ENCODE results near the gene ANXA8.
"Not testable (repeated sequence)": the region's sequence is repeated elsewhere in the genome, so short reads cannot be mapped to it uniquely, and the experiment has no call there.

The ANXA8 gene, protein sequence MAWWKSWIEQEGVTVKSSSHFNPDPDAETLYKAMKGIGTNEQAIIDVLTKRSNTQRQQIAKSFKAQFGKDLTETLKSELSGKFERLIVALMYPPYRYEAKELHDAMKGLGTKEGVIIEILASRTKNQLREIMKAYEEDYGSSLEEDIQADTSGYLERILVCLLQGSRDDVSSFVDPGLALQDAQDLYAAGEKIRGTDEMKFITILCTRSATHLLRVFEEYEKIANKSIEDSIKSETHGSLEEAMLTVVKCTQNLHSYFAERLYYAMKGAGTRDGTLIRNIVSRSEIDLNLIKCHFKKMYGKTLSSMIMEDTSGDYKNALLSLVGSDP

DNA sequence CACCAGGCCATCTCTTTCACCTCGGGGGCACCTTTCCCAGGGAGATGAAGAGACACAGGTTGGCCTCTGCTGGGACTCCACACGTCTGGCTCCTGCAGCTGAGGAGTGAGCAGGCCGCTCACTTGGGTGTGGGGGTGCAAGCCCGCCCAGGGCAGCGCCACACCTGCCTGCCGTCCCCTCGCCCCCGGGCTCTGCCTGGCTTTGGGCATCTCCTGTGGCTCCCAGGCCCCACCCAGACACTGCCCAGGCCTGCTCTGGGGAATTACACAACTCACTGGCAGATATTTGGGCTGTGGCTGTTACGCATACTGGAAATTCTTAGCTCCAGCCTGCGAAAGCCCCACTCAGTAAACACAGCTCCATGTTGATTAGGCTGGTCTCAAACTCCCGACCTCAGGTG is at the start of gene ANXA8:
ANXA8 (minus strand) TSS at position 193 of the 400 bp plus-strand sequence; CDS start at position 11, 182 bp downstream.
- not testable (repeated sequence) for DNase-seq

DNA sequence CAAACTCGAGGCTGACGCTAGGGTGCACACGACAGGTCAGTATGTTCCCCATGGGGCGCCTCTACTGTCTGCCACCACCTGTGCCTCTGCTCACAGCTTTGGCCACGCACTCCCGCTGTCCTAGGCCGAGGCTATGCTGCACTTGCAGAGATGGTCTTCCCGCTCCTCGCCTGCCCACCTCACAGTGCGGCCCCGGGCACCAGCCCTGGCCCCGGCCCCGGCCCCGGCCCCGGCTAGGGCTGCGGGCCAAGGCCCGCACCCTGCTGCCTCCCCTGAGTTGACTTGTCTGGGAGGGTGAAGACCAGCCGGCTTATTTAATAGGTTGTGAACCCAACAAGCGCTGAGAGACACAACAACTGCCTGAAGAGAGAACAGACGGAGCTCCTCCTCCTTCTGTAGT is 39.6 kb upstream of the ANXA8 start, which contains the start of gene AGAP9:
AGAP9 (minus strand) TSS at position 164 of the 400 bp plus-strand sequence; CDS start at position 52, 112 bp downstream.
- DNase-seq = not testable (repeated sequence)

DNA sequence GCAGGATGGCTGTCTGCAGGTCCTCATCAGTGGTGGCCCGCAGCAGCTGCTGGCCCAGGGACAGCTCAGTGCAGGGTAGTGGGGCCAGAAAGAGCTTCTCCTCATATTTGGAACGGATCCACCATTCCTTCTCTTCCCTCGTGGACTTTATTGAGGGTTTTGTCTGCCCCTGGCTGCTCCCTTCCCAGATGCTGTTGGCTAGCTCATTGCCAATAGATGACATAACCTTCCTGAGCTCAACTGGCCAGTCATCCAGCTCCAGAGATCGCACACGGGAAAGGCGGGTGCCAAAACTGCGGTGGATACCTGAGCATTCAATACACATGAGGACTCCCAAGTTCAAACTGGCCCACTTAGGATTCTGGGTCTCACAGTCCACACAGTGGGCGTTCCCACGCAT is 18.4 kb upstream of the ANXA8 start:
- DNase-seq = not testable (repeated sequence)

DNA sequence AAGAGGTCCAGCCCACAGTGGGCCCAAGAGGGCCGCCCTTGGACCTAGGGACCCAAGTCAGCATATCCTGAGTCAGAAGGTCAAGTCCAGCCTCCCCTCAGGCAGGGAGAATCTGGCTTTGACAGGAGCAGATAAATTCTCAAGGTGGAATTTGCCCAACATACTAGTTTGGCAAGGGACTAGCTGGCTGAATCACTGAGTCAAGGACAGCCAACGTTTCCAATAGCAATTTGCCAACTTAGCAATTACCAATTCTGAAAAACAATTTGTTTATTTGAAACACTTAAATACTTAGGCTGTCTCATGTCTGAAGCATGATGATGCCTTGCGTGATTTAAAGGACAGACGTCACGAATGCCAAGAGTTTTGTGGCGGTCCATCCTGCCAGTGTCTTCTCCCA is 10.3 kb upstream of the ANXA8 start:
- DNase-seq = not testable (repeated sequence)

DNA sequence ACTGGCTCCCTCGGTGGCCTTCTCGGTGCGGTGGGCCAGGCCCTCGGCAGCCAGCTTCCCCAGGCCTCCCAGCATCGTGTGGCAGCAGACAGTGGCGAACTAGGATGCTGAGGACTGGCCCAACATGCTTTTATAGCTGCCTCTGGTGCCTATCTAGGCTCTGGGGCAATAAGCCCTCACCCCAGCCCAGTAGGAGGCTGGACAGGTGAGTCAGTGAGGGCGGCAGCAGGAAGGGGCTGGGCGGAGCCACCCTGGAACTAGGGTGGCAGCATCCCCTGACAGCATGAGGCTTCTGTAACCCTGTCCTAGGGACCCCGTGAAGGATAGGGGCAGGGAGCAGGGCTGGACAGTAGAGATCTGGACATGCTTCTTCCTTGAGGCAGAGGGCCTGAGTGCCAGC is 7.7 kb upstream of the ANXA8 start, which contains the start of gene FAM25G:
FAM25G (minus strand) TSS at position 101 of the 400 bp plus-strand sequence; CDS start at position 75, 26 bp downstream.
- not testable (repeated sequence) for DNase-seq

DNA sequence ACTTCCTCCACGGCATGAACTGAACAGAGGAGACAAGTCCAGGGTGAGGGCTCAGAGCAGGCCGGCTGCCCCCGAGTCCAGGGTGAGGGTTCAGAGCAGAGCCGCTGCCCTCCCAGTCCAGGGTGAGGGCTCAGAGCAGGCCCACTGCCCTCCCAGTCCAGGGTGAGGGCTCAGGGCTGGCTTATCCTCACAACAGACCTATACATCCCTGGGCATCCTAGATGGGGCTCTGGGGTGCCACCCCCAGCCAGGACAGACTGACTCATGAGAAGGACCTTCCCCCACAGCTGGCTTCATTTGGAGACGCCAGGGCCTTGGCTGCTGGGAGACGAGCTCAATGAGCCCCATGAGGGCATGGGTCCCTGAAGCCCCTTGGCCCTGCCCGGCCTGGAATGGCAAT is 5.7 kb upstream of the ANXA8 start:
- not testable (repeated sequence) for DNase-seq

DNA sequence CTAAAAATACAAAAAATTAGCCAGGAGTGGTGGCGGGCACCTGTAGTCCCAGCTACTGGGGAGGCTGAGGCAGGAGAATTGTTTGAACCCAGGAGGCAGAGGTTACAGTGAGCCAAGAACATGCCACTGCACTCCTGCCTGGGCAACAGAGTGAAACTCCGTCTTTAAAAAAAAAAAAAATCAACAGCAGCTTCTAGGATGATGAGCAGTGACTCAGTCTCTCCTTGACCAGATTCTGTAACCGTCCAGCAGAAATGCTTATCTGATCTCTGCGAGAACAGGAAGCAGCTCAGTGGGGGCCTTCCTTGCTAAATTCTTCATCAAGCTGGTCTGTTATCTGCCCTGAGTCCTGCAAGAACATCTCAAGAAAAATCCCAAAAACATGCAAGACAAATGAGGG is 2.0 kb upstream of the ANXA8 start:
- not testable (repeated sequence) for DNase-seq

DNA sequence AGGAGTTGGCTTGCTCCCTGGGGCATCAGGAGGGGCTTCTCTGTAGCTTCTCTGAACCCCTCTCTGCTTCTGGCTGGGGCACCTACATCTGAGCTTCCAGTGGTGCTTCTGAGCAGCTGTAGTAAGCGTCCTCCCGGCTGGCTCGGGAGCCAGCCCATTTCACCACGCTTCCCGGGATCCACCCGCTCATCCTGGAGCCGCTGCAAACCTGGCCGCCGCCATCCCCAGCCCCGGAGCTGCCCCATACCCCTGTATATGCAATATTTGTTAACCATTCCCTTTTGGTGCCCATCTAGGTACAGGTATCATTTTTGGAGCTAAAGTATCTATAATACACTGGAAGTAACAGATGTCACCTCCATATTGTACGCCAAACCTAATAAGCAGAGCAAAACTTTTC is 871 bp upstream of the ANXA8 start:
- DNase-seq = not testable (repeated sequence)

DNA sequence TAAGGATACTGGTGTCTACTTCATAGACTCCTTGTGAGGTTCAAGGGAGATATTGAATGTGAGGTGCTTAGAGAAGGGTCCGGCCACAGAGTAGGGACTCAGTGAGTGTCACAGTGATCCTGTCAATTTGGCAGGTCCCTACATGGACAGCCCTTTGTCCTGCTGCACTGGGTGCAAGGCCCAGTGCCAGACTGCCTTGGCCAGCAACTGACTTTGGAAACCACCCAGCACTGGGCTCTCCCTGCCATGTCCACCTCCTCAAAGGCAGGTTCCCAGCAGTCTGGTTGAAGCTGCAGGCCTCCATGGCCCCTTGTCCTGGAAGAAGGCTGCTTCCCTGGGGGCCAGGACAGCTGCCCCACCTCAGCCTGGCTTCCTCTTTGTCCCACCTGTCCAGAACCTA is 1.5 kb downstream of the ANXA8 start:
- not testable (repeated sequence) for DNase-seq

DNA sequence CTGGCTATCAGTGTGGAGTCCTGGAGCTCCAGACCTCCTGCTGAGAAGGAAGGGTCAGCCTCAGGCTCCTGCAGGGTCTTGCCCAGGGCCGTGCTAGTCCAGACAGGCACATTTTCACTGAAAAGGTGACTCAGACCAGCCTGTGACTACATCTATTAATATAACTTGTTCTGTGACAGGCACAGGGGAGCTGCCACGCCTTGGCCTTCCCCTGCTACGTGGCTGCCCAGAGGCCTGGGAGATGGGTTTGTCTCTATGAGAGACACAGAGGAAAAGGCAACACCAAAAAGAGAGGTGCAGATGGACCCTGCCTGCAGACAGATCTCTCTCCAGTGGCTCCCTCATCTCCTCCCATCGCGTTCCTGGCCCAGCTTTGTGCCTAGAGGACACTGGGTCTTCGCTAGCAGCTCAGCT is 2.1 kb downstream of the ANXA8 start:
- DNase-seq = not testable (repeated sequence)

DNA sequence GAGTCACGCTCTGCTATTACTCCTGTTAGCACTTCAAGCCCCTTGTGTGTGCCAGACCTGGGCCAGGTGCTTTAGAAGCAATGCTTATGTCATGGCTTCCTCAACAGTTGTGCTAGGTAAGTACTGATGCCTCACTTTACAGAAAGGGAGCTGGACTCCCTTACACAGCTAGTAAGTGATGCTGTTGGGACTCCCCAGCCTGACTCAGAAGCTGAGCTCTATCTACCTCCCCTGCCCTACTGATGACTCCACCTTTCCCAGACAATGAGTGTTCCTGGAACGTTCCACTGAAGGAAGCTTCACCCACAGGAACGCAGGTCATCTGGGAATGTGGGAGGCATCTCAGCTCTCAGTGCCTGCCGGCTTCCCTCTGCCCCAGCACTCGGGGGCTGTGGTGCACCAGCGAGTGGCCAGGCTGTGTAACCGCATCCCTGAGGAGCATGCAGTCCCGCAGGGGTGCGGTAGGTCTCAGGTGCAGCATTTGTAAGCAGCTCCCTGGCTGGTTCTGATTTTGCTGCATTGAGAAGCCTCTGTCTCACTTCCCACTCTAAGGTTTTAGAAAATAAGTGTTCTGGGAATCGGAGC is 2.6 kb downstream of the ANXA8 start:
- not testable (repeated sequence) for DNase-seq

DNA sequence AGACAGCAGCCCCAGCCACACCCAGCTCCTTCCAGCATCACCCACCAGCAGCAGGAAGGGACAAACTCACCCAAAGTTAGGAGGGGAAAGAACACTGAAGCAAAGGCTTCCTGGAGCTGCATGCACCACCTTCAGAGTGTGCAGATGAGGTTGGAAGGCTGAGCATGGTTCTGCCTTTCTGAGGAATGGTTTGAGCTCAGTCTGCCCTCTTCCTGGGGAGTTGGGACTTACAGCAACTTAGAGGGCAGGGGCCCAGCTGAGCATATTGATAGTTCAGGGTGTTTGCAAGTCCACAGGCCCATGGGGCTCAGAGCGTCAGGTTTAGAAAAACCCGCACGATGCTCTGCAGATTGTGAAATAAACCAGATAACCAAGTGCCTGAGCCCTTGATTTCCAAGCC is 3.8 kb downstream of the ANXA8 start:
- DNase-seq = not testable (repeated sequence)

DNA sequence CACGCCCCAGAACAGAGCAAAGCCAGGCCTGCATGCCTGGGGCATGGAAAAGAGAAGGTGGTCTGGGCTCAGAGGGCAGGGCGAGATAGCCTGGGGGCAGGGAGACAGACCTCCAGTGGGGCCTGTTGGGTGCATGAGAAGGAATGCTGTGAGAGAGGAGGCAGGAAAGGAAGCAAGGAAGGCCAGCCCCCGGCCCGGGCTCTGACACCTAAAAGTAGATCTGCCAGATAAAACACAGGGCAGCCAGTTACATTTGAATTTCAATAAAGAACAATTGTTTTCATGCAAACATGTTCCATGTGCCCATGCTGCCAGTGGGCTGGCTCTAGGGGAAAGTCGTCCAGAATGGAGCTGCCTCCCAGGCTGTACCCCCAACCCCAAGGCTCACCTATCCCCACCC is 5.8 kb downstream of the ANXA8 start:
- DNase-seq = not testable (repeated sequence)

DNA sequence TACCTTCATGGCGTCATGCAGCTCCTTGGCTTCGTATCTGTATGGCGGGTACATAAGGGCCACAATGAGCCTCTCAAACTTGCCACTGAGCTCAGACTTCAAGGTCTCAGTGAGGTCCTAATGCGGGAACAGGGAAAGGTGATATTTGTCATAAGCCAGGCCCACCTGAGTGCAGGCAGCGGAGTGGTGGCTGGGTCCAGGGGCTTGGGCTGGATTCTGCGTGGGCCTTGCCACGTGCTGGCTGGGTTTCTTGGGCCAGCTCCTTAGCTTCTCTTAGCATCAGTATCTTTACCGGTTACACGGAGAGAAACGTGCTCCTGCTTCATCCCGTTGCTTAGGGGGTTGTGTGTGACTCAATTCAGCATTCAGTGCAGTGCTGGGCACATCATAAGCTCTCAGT is 6.8 kb downstream of the ANXA8 start:
- not testable (repeated sequence) for DNase-seq

DNA sequence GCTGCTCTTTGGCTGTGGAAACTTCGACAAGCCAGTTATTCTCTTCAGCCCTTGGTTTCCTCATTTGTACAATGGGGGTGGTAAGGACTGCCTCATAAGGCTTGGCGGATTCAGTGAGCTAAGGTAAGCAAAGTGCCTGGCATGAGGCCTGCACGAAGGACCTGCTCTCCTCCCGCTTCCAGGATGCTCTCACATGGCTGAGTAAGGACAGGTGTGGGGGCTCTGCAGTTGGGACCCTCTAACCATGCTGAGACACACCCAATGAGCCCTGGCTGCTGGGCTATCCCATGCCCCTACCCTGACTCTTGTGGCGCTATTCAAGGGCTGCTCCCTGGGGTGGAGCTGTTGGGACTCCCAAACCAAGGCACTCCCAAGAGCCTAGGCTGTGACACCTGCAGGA is 8.8 kb downstream of the ANXA8 start:
- DNase-seq = not testable (repeated sequence)

DNA sequence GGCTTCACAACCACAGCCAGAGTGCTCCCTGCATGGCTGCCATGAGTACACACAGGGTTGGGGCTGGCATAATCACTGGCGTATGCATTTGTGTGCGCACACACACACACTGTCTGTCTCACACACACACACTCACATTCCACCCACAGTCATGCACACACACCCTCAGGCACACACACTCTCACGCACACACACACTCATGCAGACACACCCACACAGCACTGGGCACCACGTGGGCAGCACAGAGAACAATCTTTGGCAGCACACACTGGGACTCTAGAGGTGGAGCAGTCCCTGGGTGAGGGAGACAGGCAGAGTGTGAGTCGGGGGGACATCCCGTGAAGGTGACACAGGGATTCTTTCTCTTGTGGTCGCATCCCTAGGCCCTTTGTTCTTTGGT is 10.4 kb downstream of the ANXA8 start:
- not testable (repeated sequence) for DNase-seq

DNA sequence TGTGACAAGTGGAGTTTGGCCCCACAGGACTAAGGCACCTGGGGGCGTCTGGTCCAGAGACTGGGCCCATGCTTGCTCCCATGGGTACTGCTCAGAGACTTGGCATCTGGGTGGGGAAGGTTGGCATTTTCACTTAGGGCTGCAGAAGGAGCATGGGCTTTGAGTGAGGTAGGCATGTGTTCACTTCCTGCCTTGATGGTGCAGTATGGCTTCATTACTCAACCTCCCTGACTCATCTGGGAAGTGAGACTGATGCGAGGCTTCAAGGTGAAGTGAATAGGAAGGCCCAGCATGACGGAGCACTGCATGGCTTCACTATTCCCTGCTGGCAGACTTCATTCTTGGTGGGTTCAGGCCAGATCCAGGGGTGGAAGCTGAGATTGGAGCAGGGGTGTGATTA is 11.3 kb downstream of the ANXA8 start:
- not testable (repeated sequence) for DNase-seq

DNA sequence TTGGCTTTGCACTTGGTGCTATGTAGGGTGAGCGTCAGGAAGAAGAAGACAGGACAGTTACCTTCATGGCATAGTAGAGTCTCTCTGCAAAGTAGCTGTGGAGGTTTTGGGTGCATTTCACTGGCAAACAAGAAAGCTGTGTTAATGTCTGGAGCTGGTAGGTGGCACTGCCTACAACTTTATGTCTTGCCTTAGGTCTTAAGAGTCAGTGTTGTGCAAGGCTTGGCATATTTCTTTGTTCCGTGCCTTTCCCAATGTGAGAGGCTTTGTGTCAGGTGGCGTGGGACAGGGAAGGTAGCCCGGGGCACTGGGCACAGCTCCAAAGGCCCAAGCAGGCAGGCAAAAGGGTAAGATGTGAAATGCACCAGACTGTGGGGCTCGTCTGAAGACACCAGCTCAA is 11.8 kb downstream of the ANXA8 start:
- not testable (repeated sequence) for DNase-seq

DNA sequence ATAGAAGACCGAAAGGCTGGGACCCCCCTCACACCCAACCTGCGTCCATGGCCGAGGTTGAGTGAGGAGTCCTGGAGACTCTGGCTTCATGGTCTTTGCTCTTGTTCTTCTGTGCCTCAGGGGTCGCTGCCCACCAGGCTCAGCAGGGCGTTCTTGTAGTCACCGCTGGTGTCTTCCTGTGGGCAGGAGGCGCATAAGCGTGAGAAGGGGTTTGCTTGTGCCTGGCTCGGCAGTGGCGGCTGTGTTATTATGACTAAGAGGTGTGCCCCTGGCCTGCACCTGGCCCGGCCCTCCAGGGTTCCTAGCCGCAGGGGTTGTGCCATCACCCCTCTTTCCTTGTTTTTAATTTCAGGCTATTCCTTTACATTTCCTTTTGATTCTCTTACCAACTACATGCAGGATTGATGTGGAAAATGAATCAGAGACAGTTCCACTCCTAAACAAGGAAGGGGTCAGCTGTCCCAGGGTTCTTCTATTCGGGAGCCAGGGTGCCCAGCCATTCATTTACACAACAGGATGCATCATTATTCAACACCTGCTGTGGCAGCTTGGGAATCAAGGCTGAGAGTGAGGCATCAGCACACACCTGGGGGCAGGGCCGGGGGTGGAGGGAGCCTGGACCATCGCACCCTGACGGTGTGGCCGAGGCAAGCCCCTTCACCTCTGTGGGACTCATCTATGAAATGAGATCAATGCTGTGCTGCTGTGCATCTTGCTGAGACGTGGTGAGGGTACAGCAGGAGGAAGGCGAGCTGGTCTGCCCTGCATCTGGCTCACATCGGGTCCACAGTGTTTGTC is 15.0 kb downstream of the ANXA8 start:
- DNase-seq = not testable (repeated sequence)

DNA sequence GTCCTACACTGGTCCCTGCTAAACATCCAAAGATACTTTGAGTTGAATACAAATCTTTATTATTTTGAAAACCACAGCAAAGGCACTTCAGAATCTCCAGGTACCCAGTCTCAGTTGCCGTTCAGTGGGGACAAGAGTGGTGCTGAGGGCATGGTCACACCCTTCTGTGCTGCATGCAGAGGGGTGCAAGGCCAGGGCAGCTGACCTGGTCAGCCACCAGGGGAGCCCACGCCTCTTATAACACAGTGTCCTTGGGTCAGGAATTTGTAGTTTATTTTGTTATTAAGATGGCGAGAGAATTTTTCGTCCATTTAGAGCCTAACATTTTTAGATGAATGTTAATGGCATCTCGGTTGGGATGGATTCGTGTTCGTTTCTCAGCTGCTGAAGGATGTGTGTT is 16.0 kb downstream of the ANXA8 start:
- not testable (repeated sequence) for DNase-seq

DNA sequence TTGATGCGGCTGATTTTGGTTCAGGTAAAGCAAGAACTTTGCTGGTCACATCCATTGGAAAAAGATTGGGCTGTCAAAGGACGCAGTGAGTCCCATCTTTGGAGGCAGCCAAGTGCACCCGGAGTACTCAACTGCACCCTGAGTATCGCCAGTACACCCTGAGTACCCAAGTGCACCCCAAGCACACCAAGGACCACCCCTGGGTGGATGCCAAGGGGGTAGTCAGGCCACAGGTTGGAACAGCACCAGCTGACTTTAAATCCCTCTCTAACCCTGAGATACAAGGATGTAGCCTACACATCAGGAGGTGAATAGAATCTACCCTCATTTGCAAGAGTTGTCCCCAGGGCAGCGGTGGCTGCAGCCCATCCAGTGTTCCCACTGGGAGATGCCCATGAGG is 16.5 kb downstream of the ANXA8 start:
- DNase-seq = not testable (repeated sequence)

DNA sequence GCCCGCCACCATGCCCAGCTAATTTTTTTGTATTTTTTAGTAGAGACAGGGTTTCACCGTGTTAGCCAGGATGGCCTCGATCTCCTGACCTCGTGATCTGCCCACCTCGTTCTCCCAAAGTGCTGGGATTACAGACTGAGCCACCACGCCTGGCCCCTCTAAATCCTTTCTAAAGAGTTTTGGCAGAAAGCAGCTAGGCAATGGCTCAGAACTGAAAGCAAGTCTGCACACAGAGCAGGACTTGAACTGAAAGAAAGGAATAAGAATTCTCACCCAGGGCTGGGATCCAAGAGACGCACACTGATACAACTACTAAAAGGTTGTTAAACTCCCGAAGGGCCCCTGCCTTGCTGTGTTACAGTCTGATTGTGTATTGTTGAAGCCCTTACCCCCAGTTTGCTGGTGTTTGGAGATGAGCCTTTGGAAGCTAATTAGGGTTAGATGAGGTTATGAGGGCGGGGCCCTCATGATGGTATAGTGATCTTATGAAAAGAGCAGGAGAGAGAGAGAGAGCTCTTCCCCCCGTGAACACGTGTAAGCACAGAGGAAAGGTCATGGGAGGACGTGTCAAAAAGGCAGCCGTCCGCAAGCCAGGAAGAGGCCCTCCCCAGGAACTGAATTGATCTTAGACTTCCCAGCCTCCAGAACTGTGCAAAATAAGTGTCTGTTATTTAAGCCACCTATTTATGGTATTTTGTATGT is 18.5 kb downstream of the ANXA8 start:
- DNase-seq = not testable (repeated sequence)

Measured in stimulated activated CD4-positive, alpha-beta T cell treated with anti-CD3 and anti-CD28 coated beads, Interleukin-4, amount 100 ng/mL, for 24 hours (primary cell).